Measurements from ENCODE around the gene ASCC3.
"Not testable (repeated sequence)": the region's sequence is repeated elsewhere in the genome, so short reads cannot be mapped to it uniquely, and the experiment has no call there.

Gene ASCC3

GRCh38 chr6:100803264-100804045, 77.7 kb downstream of the ASCC3 start:
- DNase-seq: no peak

GRCh38 chr6:100801036-100801435, 80.1 kb downstream of the ASCC3 start:
- no peak for DNase-seq

DNA sequence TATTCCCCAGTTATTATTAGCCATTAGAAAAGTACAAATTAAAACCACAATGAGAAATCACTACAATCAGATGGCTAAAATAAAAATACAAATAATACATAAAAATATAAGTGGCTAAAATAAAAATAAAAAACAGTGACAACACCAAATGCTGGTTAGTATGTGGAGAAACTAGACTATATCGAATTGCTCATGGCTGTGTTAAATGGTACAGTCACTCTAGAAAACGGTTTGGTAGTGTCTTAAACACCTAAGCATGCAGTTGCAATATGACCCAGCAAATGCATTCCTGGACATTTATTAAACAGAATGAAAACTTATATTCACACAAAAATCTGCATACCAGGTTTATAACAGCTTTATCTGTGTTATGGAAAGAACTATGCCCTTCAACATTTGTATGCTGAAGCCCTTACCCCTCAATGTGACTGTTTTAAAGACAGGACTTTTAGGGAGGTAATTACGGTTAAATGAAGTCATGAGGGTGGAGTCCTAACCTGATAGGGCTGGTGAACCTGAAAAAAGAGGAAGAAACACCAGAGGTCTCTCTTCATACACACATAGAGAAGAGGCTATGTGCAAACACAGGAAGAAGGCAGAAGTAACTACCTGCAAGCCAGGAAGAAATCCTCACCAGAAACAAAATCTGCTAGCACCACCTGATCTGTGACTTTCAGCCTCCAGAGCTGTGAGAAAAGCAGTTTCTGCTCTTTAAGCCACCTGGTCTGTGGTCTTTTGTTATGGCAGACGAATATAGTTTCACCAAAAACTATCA, 84.9 kb downstream of the ASCC3 start:
- no peak for DNase-seq

DNA sequence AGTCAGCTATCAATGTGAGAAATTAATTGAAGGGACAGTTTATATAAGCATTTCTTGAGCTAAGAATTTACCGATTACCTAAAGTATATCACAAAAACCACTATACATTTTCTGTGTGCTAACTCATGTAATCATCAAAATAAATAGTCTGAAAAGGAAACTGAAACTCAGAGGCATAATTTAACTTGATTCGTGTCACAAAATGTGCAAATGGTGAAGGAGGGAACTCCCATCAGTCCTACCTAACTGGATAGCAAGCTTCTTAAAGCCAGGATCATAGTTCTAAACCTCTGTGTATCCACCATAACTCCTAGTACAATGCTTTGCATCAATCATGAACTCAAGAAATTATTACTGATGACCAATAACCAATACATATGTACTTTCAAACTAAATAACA, 91.0 kb downstream of the ASCC3 start:
- no peak for DNase-seq

- DNase-seq: no peak
Measured at GRCh38 chr6:100785982-100786381, 95.1 kb downstream of the ASCC3 start.

GRCh38 chr6:100780648-100781047, 100.5 kb downstream of the ASCC3 start:
- no peak for DNase-seq

GRCh38 chr6:100775667-100776066, 105.5 kb downstream of the ASCC3 start:
- no peak for DNase-seq

GRCh38 chr6:100774681-100775080, 106.4 kb downstream of the ASCC3 start:
- no peak for DNase-seq

- no peak for DNase-seq
Measured at GRCh38 chr6:100768816-100769351, 112.2 kb downstream of the ASCC3 start.

DNA sequence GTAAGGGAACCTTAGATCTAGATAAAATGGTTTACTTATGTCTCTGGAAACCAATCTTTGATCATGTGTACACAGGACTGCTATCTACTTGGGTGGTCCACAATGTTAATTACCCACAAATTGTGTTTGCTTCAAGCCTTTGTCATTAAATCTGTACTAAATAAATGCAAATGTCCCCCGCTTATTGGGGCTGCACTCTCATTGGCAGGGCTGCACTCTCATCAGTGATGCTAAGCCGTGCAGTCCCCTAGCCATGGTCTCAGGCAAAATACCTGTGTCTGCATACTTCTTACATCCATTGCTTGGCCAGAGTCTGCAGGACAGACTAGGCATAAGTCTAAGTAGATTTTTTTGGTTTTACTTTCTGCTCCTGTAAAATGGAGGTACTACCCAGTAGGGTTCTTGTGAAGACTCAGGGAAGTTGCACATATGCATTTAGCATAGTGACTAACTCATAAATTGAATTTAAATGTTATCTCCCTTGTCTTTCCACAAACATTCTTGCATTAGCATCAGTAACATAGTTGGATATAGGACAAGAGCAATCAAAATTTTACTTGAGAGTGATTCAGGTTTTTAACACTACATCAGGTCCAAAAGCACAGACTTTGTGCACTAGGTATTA, 117.4 kb downstream of the ASCC3 start:
- no peak for DNase-seq

- DNase-seq: no peak
Measured at GRCh38 chr6:100761841-100762240, 119.3 kb downstream of the ASCC3 start.

DNA sequence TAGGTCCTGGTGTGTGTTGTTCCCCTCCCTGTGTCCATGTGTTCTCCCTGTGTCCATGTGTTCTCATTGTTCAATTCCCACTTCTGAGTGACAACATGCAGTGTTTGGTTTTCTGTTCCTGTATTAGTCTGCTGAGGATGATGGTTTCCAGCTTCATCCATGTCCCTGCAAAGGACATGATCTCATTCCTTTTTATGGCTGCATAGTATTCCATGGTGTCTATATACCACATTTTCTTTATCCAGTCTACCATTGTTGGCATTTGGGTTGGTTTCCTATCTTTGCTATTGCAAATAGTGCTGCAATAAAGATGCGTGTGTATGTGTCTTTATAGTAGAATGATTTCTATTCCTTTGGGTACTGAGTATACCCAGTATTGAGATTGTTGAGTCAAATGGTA, 122.7 kb downstream of the ASCC3 start:
- DNase-seq: not testable (repeated sequence)

DNA sequence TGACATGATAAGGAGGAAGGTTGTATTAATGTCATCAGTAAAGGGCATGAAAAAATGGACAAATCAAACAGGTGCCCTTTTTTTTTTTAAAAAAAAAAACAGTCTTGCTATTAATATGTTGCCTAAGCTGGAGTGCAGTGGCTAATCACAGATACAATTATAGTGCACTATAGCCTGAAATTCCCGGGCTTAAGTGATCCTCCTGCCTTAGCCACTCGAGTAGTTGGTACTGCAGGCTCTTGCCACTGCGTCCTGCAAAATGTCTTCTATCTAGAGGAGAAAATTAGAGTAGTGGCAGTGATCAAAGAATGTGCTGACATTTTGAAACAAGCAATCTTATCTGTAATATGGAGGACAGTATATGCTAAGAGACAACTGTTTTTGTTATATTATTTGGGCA, 127.7 kb downstream of the ASCC3 start:
- no peak for DNase-seq

DNA sequence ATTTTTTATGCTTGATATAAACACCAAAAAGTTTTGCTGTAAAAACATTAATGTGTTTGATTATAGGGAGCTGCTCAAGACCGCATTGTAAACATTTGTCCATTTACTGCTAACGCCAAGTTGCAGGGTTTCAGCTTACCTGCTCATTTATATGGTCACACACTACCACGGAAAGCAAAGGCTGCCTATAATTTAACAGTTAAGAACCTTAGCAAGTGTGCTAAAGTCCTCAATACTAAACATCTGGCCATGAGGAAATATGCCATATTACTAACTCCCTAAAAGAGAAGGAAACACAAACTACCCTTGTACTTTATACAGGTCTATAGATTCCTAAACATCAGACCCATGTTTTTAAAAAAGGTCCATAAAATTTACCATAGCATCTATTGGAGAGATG, 129.5 kb downstream of the ASCC3 start:
- DNase-seq: no peak

GRCh38 chr6:100745419-100746041, 135.6 kb downstream of the ASCC3 start:
- DNase-seq: no peak

- no peak for DNase-seq
Measured at GRCh38 chr6:100740439-100740838, 140.7 kb downstream of the ASCC3 start.

DNA sequence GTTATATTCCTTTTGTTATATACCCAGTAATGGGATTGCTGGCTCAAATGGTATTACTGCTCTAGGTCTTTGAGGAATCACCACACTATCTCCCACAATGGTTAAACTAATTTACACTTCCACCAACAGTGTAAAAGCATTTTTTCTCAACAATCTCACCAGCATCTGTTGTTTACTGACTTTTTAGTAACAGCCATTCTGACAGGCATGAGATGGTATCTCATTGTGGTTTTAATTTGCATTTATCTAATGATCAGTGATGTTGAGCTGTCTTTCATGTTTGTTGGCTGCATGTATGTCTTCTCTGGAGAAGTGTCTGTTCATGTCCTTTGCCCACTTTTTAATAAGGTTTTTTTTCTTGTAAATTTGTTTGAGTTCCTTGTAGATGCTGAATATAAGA, 143.4 kb downstream of the ASCC3 start:
- DNase-seq: not testable (repeated sequence)

DNA sequence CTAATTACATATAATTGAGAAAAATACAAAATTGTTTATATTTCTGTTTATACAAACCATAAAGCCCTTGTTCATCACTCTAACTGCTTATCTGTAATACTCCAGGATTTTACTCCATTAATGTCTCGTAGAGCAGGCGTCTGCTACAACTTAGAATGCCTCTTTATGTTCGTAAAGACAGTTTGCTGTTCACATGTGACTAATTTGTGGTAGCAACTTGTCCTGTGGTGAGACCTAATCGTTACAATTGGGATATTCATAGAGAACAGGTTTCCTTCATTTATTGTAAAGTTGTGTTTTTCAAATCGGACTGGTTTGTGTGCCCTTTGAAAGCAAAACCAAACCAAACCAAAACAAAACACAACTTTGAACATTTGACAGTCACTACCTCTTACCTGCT, 149.7 kb downstream of the ASCC3 start:
- DNase-seq: no peak

DNA sequence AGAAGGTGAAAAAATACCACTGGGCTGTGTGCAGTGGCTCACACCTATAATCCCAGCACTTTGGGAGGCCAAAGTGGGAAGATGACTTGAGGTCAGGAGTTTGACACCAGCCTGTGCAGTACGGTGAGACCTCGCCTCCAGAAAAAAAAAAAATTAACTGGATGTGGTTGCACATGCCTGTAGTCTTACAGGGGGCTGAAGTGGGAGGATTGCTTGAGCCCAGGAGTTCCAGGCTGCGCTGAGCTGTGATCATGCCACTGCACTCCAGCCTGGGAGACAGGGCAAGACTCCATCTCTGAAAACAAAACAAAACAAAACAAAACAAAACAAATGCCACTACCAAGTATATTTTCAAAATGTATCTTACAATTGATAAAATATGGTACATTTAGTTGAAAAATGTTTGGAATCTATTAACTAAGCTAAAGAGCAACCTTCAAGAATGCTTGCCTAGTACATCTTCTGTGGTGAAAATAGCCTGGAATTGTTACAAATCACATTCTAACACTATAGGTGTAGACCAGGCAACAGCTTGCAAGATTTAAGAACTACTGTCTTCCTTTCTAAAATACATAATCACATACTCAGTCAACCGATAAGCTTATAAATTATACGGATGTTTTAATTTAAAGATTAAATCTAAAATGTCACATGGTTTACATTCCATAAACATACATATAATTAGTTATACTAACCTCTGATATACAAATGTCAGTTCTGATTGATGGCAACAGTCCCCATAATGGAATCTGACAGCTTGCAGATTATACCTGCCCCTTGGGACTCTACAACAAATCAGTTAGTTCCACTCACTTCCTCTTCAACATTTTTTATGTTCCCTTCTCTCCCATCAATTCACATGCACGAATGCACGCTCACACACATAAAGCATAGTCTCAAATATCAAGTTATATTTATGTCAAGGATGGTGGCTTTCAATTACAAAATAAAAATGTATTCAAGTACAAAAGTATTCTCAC, 150.8 kb downstream of the ASCC3 start:
- no peak for DNase-seq

GRCh38 chr6:100726666-100727065, 154.5 kb downstream of the ASCC3 start:
- DNase-seq: no peak

GRCh38 chr6:100724696-100725095, 156.4 kb downstream of the ASCC3 start:
- DNase-seq: no peak

DNA sequence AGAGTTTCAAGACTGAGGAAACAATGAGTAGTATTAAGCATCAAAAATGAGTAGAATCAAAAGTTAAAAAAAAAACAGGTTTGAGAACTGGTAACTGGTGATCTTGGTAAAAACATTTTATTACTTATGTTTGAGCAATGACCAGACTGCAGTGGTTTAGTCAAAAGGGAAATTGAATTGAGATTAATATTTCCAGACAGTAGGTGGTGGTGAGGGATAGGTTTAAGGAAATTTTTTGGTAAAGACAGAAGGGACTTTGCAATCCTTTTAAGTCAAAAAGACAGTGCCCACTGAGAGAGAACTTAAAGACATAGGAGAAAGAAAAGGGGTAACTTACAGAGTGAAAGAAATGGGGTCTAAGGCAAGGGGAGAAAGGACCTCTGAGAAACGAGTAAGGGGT, 156.9 kb downstream of the ASCC3 start:
- no peak for DNase-seq

Data from NCI-H1436 (cell line).